T-cell (primary cell): ENCODE data around the gene CCDC88C. TPM values are rescaled to one million over a fixed set of nuclear protein-coding genes. Genes with fewer than 3 reads are reported as not detected.

Experiments
- ATAC-seq, 4 experiments: fragments of 200-7000 bp in 3 of 4; fragments of 150-1000 bp in 1 of 4; cut with Tn5 transposase; replicated peaks in 1 of 4; 1 replicate in 3 of 4; 2 replicates in 1 of 4; pipeline ENCODE4 v1.10.0; 2021; ENCODE audit warnings: moderate library complexity in 3 of 4, mild to moderate bottlenecking in 2 of 4, moderate number of reproducible peaks in 1 of 4
- CTCF ChIA-PET, 2 donors: fragments of 300-600 bp; sonication (Branson Sonifier 250); formaldehyde crosslinking; loops; one replicate each; lab custom pipeline; 2022; ENCODE audit warnings: antibody characterized with exemption in 2 of 2; lab: Charles Lee
- POLR2A ChIA-PET, 2 donors: fragments of 300-600 bp; sonication (Branson Sonifier 250); formaldehyde crosslinking; loops; one replicate each; lab custom pipeline; 2022; ENCODE audit warnings: antibody characterized with exemption in 2 of 2; lab: Charles Lee
- DNase-seq, 35 experiments: peaks; one replicate each; pipeline versions ENCODE4 v3.0.0 to v3.0.0-alpha.2; 2013 to 2023
- H3K27ac ChIP-seq: one replicate; pipeline ENCODE4 v1.5.1; 2013; ENCODE audit warnings: low read length
- H3K27me3 ChIP-seq, 2 experiments: replicated peaks in 1 of 2; 1 replicate in 1 of 2; 2 replicates in 1 of 2; pipeline versions ENCODE4 v1.6.1 to v1.7.0; 2013; ENCODE audit warnings: low read length in 1 of 2, mixed read lengths in 1 of 2; ENCODE audit not compliant: control insufficient read depth in 2 of 2, insufficient read depth in 2 of 2; ENCODE audit errors: extremely low read depth in 1 of 2
- H3K36me3 ChIP-seq, 2 donors: 1 replicate in 1 of 2; 2 replicates in 1 of 2; pipeline versions ENCODE4 v1.6.1 to v1.7.0; 2013; ENCODE audit warnings: low read length in 1 of 2; ENCODE audit not compliant: control insufficient read depth in 2 of 2, insufficient read depth in 1 of 2; ENCODE audit errors: extremely low read depth in 1 of 2
- H3K4me1 ChIP-seq, 2 experiments: 1 replicate in 1 of 2; 2 replicates in 1 of 2; pipeline versions ENCODE4 v1.6.1 to v1.7.0; 2013; ENCODE audit warnings: low read length in 2 of 2, mixed read lengths in 1 of 2; ENCODE audit not compliant: insufficient read depth in 2 of 2, control insufficient read depth in 1 of 2; ENCODE audit errors: extremely low read depth in 1 of 2
- H3K4me3 ChIP-seq, 2 donors: 1 replicate in 1 of 2; 2 replicates in 1 of 2; pipeline versions ENCODE4 v1.5.1 to v1.7.0; 2013; ENCODE audit warnings: mild to moderate bottlenecking in 2 of 2, low read length in 1 of 2, moderate library complexity in 1 of 2; ENCODE audit not compliant: control insufficient read depth in 1 of 2; ENCODE audit errors: extremely low read depth in 1 of 2
- H3K9me3 ChIP-seq: 2 replicates; pipeline ENCODE4 v1.7.0; 2013
- H3K27ac Mint-ChIP-seq, 2 donors: one replicate each; pipeline ENCODE4 v1.8.0; 2020 to 2021; ENCODE audit warnings: mild to moderate bottlenecking in 2 of 2, mixed read lengths in 2 of 2
- H3K27me3 Mint-ChIP-seq, 2 donors: one replicate each; pipeline ENCODE4 v1.8.0; 2021 to 2022; ENCODE audit warnings: mixed read lengths in 2 of 2
- H3K36me3 Mint-ChIP-seq: one replicate; pipeline ENCODE4 v1.8.0; 2021; ENCODE audit warnings: mixed read lengths
- H3K4me1 Mint-ChIP-seq, 3 donors: one replicate each; pipeline ENCODE4 v1.8.0; 2020 to 2022; ENCODE audit warnings: mixed read lengths in 3 of 3, mild to moderate bottlenecking in 1 of 3
- H3K4me3 Mint-ChIP-seq, 3 donors: one replicate each; pipeline ENCODE4 v1.8.0; 2020 to 2022; ENCODE audit warnings: mild to moderate bottlenecking in 3 of 3, mixed read lengths in 3 of 3, moderate library complexity in 3 of 3
- H3K9me3 Mint-ChIP-seq, 3 donors: one replicate each; pipeline ENCODE4 v1.8.0; 2020 to 2022; ENCODE audit warnings: mixed read lengths in 3 of 3
- WGBS: methylation state at CpG from one replicate; pipeline ENCODE4 v1.1.5; 2013; ENCODE audit warnings: missing lambda C conversion rate; ENCODE audit not compliant: insufficient coverage; 5-methylcytosine and 5-hydroxymethylcytosine counted together
- total RNA-seq, 35 experiments: library from RNA in 6 of 35; stranded (reverse) in 6 of 35; fragments of 120-200 nt in 1 of 35; gene quantifications; one replicate each; pipeline versions ENCODE4 v1.2.1 to v1.2.4 and lab custom pipeline; 2013 to 2026

The CCDC88C gene
- total RNA-seq, 5 donors from 2014 or later (not counting 1 experiment from before 2014, with no cell fraction given): 260 to 368 (median 275) TPM

DNA sequence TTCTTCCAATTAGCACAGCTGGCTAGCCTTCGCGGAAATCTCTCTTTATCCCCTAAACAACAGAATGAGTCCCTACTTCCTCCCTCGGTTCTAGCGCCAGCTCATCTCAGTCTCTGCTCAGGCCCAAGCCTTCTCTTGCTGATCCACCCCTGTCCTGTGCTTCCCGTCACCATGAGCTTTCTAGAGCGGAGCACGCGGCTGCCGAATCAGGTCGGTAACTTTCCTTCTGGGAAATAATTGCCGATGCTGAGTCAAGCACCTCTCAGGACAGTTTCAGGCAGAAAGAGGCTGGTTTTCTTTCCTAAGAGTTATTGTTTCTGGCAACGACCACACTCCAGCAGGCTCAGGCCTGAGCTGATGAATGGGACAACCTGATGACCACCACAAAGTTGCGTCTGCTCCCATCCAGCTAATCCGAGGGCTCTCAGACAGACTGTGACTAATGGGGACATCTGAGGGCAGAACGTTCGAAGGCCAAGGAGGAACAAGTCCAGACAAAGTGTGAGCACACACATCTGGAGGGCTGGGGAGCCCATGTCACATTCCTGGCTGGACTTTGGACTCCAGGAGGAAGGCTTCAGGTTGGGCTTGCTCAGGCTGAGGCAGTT, 159.5 kb downstream of the CCDC88C start:
- Mint-ChIP-seq H3K9me3 (no peaks in the 10 kb centered on the region), H3K4me1 (peaks cover 45 to 71% (median 55%) of the 10 kb centered on the region in 3 donors), H3K36me3 (no peaks in the 10 kb centered on the region), H3K27me3 (no peaks in the 10 kb centered on the region), H3K4me3 (no peak overlapping the region), H3K27ac (peak overlapping the region; percentile 81 to 87)
- H3K27ac ChIP-seq: no peak overlapping the region
- no peaks in the 10 kb centered on the region for H3K9me3 ChIP-seq
- no peak for DNase-seq
- POLR2A ChIA-PET: interaction anchor here (0.5 to 0.8 kb wide), 2 partner anchors 14 to 136 kb away, joined by 3 read pairs; no protein-coding TSS in a partner anchor
- H3K27me3 ChIP-seq: no peaks in the 10 kb centered on the region
- H3K4me1 ChIP-seq: peaks cover 18 to 48% of the 10 kb centered on the region in 2 experiments
- H3K4me3 ChIP-seq: no peak overlapping the region
- CTCF ChIA-PET: interaction anchor here in 1 of 2 donors (0.6 kb wide), 1 partner anchor 18 kb away, joined by 3 read pairs; no protein-coding TSS in a partner anchor
- WGBS: 83% methylated on average over 16 of the region's 16 CpGs
- ATAC-seq: no peak
- no peaks in the 10 kb centered on the region for H3K36me3 ChIP-seq

- CTCF ChIA-PET: interaction anchor here in 1 of 2 donors (0.6 kb wide), 1 partner anchor 18 kb away, joined by 3 read pairs; no protein-coding TSS in a partner anchor
- ATAC-seq (no peak), DNase-seq (no peak)
- Mint-ChIP-seq H3K27ac (peak overlapping the region; percentile 81 to 87), H3K36me3 (no peaks in the 10 kb centered on the region), H3K9me3 (no peaks in the 10 kb centered on the region), H3K27me3 (no peaks in the 10 kb centered on the region), H3K4me1 (peaks cover 47 to 72% (median 59%) of the 10 kb centered on the region in 3 donors), H3K4me3 (no peak overlapping the region)
- Histone ChIP-seq H3K27ac (no peak overlapping the region), H3K4me3 (no peak overlapping the region), H3K9me3 (no peaks in the 10 kb centered on the region), H3K36me3 (no peaks in the 10 kb centered on the region), H3K27me3 (no peaks in the 10 kb centered on the region), H3K4me1 (peaks cover 23 to 54% of the 10 kb centered on the region in 2 experiments)
- POLR2A ChIA-PET: interaction anchor here (0.5 to 0.8 kb wide), 2 partner anchors 14 to 135 kb away, joined by 3 read pairs; no protein-coding TSS in a partner anchor
- WGBS: 48% methylated on average over 5 of the region's 8 CpGs
These were observed 160.2 kb downstream of the CCDC88C start for GRCh38 chr14:91257328-91258010.

DNA sequence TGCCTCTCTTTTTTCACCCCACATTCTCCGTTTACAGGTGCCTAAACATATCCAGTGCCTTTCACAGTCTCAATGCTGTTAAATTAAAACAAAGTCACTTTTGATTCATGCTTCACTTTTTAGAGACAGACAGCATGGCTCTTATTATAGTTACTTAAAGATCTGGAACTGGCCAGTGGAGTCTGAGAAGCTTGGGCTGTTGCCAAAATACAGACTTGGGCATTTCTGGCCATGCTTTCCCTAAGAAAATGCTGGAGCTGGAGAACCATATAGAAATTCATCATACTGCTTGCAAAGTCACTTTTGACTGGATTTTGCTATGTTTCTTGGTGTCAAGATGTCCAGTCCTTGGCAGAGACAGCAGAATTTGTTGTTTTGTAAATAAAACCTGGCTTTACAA, 161.0 kb downstream of the CCDC88C start:
- no peak for ATAC-seq
- H3K4me1 ChIP-seq: peaks cover 26 to 63% of the 10 kb centered on the region in 2 experiments

GRCh38 chr14:91255026-91255695, 162.5 kb downstream of the CCDC88C start:
- CTCF ChIA-PET: interaction anchor here in 1 of 2 donors (1.4 kb wide), 1 partner anchor 62 kb away, joined by 3 read pairs; no protein-coding TSS in a partner anchor
- Mint-ChIP-seq H3K4me3 (peak overlapping the region in 1 of 3 donors; percentile 89), H3K27ac (peak overlapping the region; percentile 80 to 88), H3K4me1 (peaks cover 68 to 78% (median 70%) of the 10 kb centered on the region in 3 donors), H3K9me3 (no peaks in the 10 kb centered on the region), H3K27me3 (no peaks in the 10 kb centered on the region), H3K36me3 (peaks cover 3% of the 10 kb centered on the region)
- Histone ChIP-seq H3K4me3 (no peak overlapping the region), H3K27ac (peak overlapping the region; percentile 77), H3K36me3 (no peaks in the 10 kb centered on the region), H3K4me1 (peaks cover 38 to 69% of the 10 kb centered on the region in 2 experiments), H3K9me3 (no peaks in the 10 kb centered on the region), H3K27me3 (no peaks in the 10 kb centered on the region)
- DNase-seq: no peak
- WGBS: 94% methylated on average over 3 of the region's 9 CpGs
- POLR2A ChIA-PET: no interaction called here
- ATAC-seq: peak in 2 of 4 experiments; percentile 4 to 9

More for the DNA sequence above, 161.0 kb downstream of the CCDC88C start:
- Histone ChIP-seq H3K27me3 (no peaks in the 10 kb centered on the region), H3K4me3 (no peak overlapping the region), H3K9me3 (no peaks in the 10 kb centered on the region), H3K36me3 (no peaks in the 10 kb centered on the region), H3K27ac (no peak overlapping the region)
- Mint-ChIP-seq H3K36me3 (peaks cover 3% of the 10 kb centered on the region), H3K9me3 (no peaks in the 10 kb centered on the region), H3K4me1 (peaks cover 55 to 75% (median 64%) of the 10 kb centered on the region in 3 donors), H3K4me3 (no peak overlapping the region), H3K27ac (peak overlapping the region; percentile 19 to 23), H3K27me3 (no peaks in the 10 kb centered on the region)
- WGBS: no CpG with 5 or more reads among the region's 1 CpG
- ChIA-PET POLR2A (no interaction called here), CTCF (no interaction called here)
- no peak for DNase-seq

DNA sequence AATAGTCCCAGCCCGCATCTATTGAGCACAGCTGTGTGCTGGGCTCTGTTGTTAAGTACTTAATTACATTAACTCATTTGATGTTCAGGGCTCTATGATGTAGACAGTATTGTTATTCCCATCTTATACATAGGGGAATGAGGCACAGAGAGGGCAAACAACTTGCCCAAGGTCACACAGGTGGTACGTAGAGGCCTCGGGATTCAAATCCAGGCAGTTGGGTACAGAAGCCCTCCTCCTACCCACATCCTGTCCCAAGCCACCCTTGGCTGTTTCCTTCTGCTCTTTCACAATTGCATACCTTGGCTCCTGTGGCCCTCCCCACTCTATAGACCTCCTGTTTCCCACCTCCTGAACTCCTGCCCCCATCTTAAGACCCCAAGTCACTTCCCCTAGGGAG, 163.2 kb downstream of the CCDC88C start:
- ChIA-PET CTCF (no interaction called here), POLR2A (no interaction called here)
- H3K27ac ChIP-seq: peak overlapping the region; percentile 77
- Mint-ChIP-seq H3K27me3 (no peaks in the 10 kb centered on the region), H3K4me1 (peaks cover 73 to 78% (median 77%) of the 10 kb centered on the region in 3 donors), H3K36me3 (peaks cover 3% of the 10 kb centered on the region), H3K4me3 (peak overlapping the region; percentile 72 to 89 (median 77)), H3K9me3 (no peaks in the 10 kb centered on the region), H3K27ac (peak overlapping the region; percentile 80 to 88)
- peaks cover 41 to 76% of the 10 kb centered on the region in 2 experiments for H3K4me1 ChIP-seq
- no peaks in the 10 kb centered on the region for H3K36me3 ChIP-seq
- ATAC-seq: peak; percentile 36 to 52 (median 48)
- no peaks in the 10 kb centered on the region for H3K27me3 ChIP-seq
- no peaks in the 10 kb centered on the region for H3K9me3 ChIP-seq
- WGBS: 0% methylated on average over 2 of the region's 3 CpGs
- peak in 4 of 35 experiments; percentile 20 to 62 (median 38) for DNase-seq
- H3K4me3 ChIP-seq: peak overlapping the region in 1 of 2 donors; percentile 2

DNA sequence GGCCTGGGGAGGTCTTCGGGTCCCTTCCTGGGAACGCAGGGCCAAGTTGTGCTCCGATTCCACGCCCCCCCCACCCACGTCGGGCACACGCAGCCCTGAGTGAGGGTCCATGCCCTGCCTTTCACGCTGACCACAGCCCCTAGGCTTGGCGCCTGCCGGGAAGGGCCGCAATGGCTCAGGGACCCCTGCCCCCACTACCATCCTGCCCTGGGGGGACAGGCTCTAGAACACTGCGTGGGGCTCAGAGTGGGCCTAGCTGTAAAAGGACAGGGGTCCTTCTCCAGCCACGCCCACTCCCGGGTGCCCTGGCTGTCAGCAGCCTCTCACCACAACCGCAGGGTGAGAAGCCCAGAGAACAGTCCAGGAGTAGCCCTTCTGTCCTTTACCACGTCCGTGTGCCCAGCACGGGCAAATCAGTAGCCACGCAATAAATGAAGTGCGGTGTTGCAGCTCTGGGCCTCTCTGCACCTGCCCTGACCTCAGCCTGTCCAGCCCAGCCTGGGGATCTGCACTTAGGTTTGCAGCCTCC, 163.8 kb downstream of the CCDC88C start:
- WGBS: 32% methylated on average over 18 of the region's 20 CpGs
- Histone ChIP-seq H3K27ac (peak overlapping the region; percentile 77), H3K4me1 (peaks cover 41 to 82% of the 10 kb centered on the region in 2 experiments)

More for the DNA sequence above, 163.8 kb downstream of the CCDC88C start:
- DNase-seq: peak in 2 of 35 experiments; percentile 13 to 31
- Histone ChIP-seq H3K4me3 (peak overlapping the region; percentile 29 to 50), H3K36me3 (no peaks in the 10 kb centered on the region), H3K27me3 (no peaks in the 10 kb centered on the region), H3K9me3 (no peaks in the 10 kb centered on the region)
- POLR2A ChIA-PET: no interaction called here
- ATAC-seq: peak in 2 of 4 experiments; percentile 3 to 5
- H3K27me3 Mint-ChIP-seq: no peaks in the 10 kb centered on the region
- no peaks in the 10 kb centered on the region for H3K9me3 Mint-ChIP-seq
- H3K27ac Mint-ChIP-seq: peak overlapping the region; percentile 80 to 88
- peaks cover 75 to 81% (median 80%) of the 10 kb centered on the region in 3 donors for H3K4me1 Mint-ChIP-seq
- H3K4me3 Mint-ChIP-seq: peak overlapping the region; percentile 72 to 89 (median 77)
- CTCF ChIA-PET: no interaction called here
- peaks cover 3% of the 10 kb centered on the region for H3K36me3 Mint-ChIP-seq
